Gastroesophageal sphincter (tissue), 4 donors: ENCODE data around the gene BACH2. TPM values are rescaled to one million over a fixed set of nuclear protein-coding genes. Genes with fewer than 3 reads are reported as not detected.

ENCODE experiments used
- ATAC-seq: fragments of 150-250 bp; one replicate; pipeline ENCODE4 v1.9.1; 2016; ENCODE audit warnings: mild to moderate bottlenecking, moderate library complexity
- H3K27ac ChIP-seq, 4 donors: fragments of 200-600 bp; sonication (generic) in 3 of 4; 1 replicate in 3 of 4; 2 replicates in 1 of 4; pipeline ENCODE4 v1.5.1; 2016 to 2019
- H3K27me3 ChIP-seq: fragments of 200-600 bp; sonication (generic); one replicate; pipeline ENCODE4 v1.5.1; 2019
- H3K36me3 ChIP-seq, 2 donors: fragments of 200-600 bp; sonication (generic); one replicate each; pipeline ENCODE4 v1.5.1; 2019; ENCODE audit warnings: control low read depth in 1 of 2
- H3K4me1 ChIP-seq, 3 donors: fragments of 200-600 bp; sonication (generic); 1 replicate in 2 of 3; 2 replicates in 1 of 3; pipeline ENCODE4 v1.5.1; 2016 to 2019; ENCODE audit warnings: control low read depth in 2 of 3
- H3K4me3 ChIP-seq, 2 donors: fragments of 200-600 bp; sonication (generic); one replicate each; pipeline ENCODE4 v1.5.1; 2019; ENCODE audit warnings: mild to moderate bottlenecking in 1 of 2, moderate library complexity in 1 of 2
- H3K9me3 ChIP-seq, 3 donors: fragments of 200-600 bp; sonication (generic); one replicate each; pipeline ENCODE4 v1.5.1; 2017 to 2019; ENCODE audit warnings: control low read depth in 2 of 3
- CTCF ChIP-seq, 4 experiments: fragments of 200-600 bp in 2 of 4; fragments of 450-650 bp in 2 of 4; sonication (generic) in 1 of 4; IDR thresholded peaks; one replicate each; pipeline ENCODE4 v1.5.1; 2017 to 2019; ENCODE audit warnings: antibody characterized with exemption in 4 of 4, mild to moderate bottlenecking in 2 of 4, moderate library complexity in 2 of 4
- EP300 ChIP-seq: sonication (generic); formaldehyde crosslinking; IDR thresholded peaks from one replicate; pipeline ENCODE4 v1.6.1; 2017; ENCODE audit warnings: antibody characterized with exemption, mild to moderate bottlenecking
- POLR2A ChIP-seq, 2 donors: fragments of 450-650 bp; IDR thresholded peaks; one replicate each; pipeline ENCODE4 v1.6.1; 2017; ENCODE audit warnings: antibody characterized with exemption in 2 of 2, mild to moderate bottlenecking in 2 of 2, moderate library complexity in 1 of 2
- POLR2AphosphoS5 ChIP-seq: sonication (generic); formaldehyde crosslinking; IDR thresholded peaks from one replicate; pipeline ENCODE4 v1.6.1; 2017; ENCODE audit warnings: antibody characterized with exemption
- WGBS, 2 donors: methylation state at CpG; one replicate each; pipeline ENCODE4 v1.1.5; 2018; ENCODE audit warnings: low coverage in 1 of 2; 5-methylcytosine and 5-hydroxymethylcytosine counted together
- total RNA-seq, 4 donors: library from RNA; depleted of rRNA; stranded (reverse); fragments of >200 nt; gene quantifications; one replicate each; pipeline ENCODE4 v1.1.0, GENCODE V29; 2016

Gene BACH2
- total RNA-seq, 4 donors from 2014 or later, result 3.5 to 10.4 (median 3.9) TPM

DNA sequence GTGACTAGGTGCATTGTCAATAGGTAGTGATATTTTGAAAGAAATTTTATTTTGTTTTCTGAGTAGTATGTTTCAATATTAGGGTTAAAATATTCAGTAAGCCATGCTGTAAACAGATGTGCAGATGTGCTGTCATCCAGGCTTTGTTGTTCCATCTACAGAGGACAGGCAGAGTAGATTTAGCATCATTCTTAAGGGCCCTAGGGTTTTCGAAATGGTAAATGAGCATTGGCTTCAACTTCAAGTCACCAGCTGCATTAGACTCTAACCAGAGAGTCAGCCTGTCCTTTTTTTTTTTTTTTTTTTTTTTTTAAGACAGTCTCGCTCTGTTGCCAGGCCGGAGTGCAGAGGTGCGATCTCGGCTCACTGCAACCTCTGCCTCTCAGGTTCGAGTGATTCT, 27.1 kb upstream of the BACH2 start:
- 81 to 100% methylated on average over 1 to 3 of the region's 6 CpGs for WGBS, 2 donors
- H3K4me1 ChIP-seq, result no peaks in the 10 kb centered on the region
- H3K36me3 ChIP-seq, result no peaks in the 10 kb centered on the region
- H3K27me3 ChIP-seq, result no peaks in the 10 kb centered on the region
- no peak for ATAC-seq
- no peak overlapping the region for H3K27ac ChIP-seq
- TF ChIP-seq CTCF (IDR thresholded peaks at IDR 0.05) (no peak), POLR2A (IDR thresholded peaks at IDR 0.05) (no peak), EP300 (no peak), POLR2AphosphoS5 (no peak)
- H3K4me3 ChIP-seq, result no peak overlapping the region
- H3K9me3 ChIP-seq, result no peaks in the 10 kb centered on the region

GRCh38 chr6:90322976-90323474, 26.4 kb upstream of the BACH2 start:
- Histone ChIP-seq H3K4me3 (no peak overlapping the region), H3K36me3 (no peaks in the 10 kb centered on the region), H3K4me1 (no peaks in the 10 kb centered on the region), H3K9me3 (no peaks in the 10 kb centered on the region), H3K27me3 (no peaks in the 10 kb centered on the region), H3K27ac (no peak overlapping the region)
- ATAC-seq, result no peak
- 79% methylated on average over 3 of the region's 3 CpGs for WGBS, 2 donors
- TF ChIP-seq EP300, result no peak
- no peak for TF ChIP-seq POLR2AphosphoS5
- no peak for TF ChIP-seq CTCF (IDR thresholded peaks at IDR 0.05)
- no peak for TF ChIP-seq POLR2A (IDR thresholded peaks at IDR 0.05)

DNA sequence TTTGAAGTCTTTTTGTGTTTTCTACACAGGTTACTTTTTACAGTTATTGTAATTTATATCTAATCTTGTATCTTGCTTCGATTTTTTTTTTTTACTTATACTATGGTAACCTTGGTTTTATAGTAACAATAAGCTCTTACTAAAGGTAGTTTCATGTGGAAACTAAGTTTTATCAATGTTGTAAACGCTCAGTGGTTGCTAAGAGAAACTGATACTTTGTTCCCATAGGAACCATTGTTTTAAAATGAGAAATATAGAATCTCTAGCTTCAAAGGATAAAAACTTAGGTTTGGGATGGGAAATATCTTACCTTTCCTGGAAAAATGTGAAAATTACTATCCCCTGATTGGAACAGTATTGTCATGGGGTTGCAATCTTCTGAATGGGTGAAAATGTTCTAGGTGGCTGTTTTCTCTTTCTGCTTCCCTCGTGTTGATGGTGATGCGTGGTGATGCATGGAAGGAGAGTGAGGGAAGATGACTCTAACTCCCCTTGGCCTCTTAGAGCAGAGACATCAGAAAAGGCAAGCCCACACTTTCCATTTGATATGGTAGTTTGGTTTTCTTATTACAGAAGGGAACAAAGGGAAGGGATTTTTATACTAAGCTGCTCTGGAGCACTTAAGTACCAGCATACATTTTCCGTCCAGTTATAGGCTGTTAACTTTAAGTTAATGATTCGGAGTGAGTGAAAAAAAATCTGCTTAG, 23.5 kb upstream of the BACH2 start:
- H3K4me3 ChIP-seq, result no peak overlapping the region
- WGBS, 2 donors, result 69 to 85% methylated on average over 4 to 6 of the region's 6 CpGs
- TF ChIP-seq EP300, result no peak
- TF ChIP-seq POLR2A (IDR thresholded peaks at IDR 0.05), result no peak
- no peak for ATAC-seq
- H3K36me3 ChIP-seq, result no peaks in the 10 kb centered on the region
- H3K27me3 ChIP-seq, result no peaks in the 10 kb centered on the region
- H3K27ac ChIP-seq, result no peak overlapping the region
- no peaks in the 10 kb centered on the region for H3K9me3 ChIP-seq
- H3K4me1 ChIP-seq, result no peaks in the 10 kb centered on the region

DNA sequence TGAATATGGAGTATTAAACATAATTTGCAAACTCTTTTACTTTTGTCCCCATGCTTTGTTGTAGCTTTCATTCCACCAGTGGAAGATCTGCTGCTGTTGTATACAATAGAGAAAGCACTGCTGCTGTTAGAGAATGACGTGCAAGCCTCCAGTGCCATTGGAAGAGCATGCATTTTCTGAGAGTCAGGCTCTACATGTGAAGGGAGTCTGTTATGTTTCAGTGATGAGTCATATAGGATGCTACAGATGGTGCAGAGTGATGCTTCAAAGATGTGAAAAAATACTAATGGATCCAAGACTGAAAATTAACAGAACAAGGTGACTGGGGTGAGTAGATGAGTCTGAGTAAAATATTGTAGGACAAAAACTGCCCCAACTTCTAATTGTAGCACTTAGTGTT, 22.4 kb upstream of the BACH2 start:
- WGBS, 2 donors, result 43 to 64% methylated on average over 1 of the region's 1 CpG
- Histone ChIP-seq H3K36me3 (no peaks in the 10 kb centered on the region), H3K9me3 (no peaks in the 10 kb centered on the region), H3K27me3 (no peaks in the 10 kb centered on the region), H3K27ac (no peak overlapping the region), H3K4me1 (no peaks in the 10 kb centered on the region), H3K4me3 (no peak overlapping the region)
- TF ChIP-seq CTCF (IDR thresholded peaks at IDR 0.05), result no peak
- TF ChIP-seq POLR2AphosphoS5, result no peak
- TF ChIP-seq POLR2A (IDR thresholded peaks at IDR 0.05), result no peak
- no peak for TF ChIP-seq EP300
- ATAC-seq, result no peak

GRCh38 chr6:90315986-90316385, 19.3 kb upstream of the BACH2 start:
- H3K36me3 ChIP-seq, result no peaks in the 10 kb centered on the region
- H3K9me3 ChIP-seq, result no peaks in the 10 kb centered on the region
- no peak for TF ChIP-seq POLR2AphosphoS5
- no peak for TF ChIP-seq EP300
- TF ChIP-seq POLR2A (IDR thresholded peaks at IDR 0.05), result no peak
- TF ChIP-seq CTCF (IDR thresholded peaks at IDR 0.05), result no peak
- ATAC-seq, result no peak
- H3K27ac ChIP-seq, result no peak overlapping the region
- H3K27me3 ChIP-seq, result peaks cover 3% of the 10 kb centered on the region
- WGBS, 2 donors, result 72 to 85% methylated on average over 2 to 3 of the region's 3 CpGs
- H3K4me1 ChIP-seq, result no peaks in the 10 kb centered on the region
- H3K4me3 ChIP-seq, result no peak overlapping the region
